ENCODE results near the gene IFT52. TPM values are rescaled to one million over a fixed set of nuclear protein-coding genes. Genes with fewer than 3 reads are reported as not detected.
"Not testable (repeated sequence)": the region's sequence is repeated elsewhere in the genome, so short reads cannot be mapped to it uniquely, and the experiment has no call there.

Gene IFT52
- total RNA-seq, 2 donors from 2014 or later: 5.7 to 8.1 TPM

DNA sequence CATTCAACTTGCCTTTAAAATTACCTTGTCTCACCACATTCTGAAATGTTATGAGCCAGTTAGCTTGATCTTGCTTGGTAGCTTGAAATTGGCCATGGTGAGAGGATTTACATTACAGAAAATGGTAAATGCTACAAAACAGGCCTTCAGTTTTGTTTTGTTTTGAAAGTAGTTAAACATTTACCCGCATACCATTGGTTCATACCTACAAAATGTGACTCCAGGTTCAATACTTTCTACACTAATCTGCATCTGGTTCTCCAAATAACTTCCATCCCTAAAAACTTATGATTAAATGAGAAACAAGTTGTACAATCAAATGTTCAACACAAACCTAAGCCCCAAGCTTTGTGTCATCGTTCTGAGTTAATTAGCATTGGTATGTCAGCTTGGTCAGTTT, 45.7 kb downstream of the IFT52 start:
- Histone ChIP-seq H3K4me3 (no peak overlapping the region), H3K27ac (no peak overlapping the region), H3K36me3 (peaks cover 55% of the 10 kb centered on the region), H3K9me3 (no peaks in the 10 kb centered on the region), H3K4me1 (no peaks in the 10 kb centered on the region), H3K27me3 (no peaks in the 10 kb centered on the region)
- TF ChIP-seq, protein P1, sequence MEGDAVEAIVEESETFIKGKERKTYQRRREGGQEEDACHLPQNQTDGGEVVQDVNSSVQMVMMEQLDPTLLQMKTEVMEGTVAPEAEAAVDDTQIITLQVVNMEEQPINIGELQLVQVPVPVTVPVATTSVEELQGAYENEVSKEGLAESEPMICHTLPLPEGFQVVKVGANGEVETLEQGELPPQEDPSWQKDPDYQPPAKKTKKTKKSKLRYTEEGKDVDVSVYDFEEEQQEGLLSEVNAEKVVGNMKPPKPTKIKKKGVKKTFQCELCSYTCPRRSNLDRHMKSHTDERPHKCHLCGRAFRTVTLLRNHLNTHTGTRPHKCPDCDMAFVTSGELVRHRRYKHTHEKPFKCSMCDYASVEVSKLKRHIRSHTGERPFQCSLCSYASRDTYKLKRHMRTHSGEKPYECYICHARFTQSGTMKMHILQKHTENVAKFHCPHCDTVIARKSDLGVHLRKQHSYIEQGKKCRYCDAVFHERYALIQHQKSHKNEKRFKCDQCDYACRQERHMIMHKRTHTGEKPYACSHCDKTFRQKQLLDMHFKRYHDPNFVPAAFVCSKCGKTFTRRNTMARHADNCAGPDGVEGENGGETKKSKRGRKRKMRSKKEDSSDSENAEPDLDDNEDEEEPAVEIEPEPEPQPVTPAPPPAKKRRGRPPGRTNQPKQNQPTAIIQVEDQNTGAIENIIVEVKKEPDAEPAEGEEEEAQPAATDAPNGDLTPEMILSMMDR (IDR thresholded peaks at IDR 0.05): no peak
- DNase-seq (ENCODE audit: low spot score): no peak

- TF ChIP-seq, protein P1 (IDR thresholded peaks at IDR 0.05): no peak
- no peaks in the 10 kb centered on the region for H3K4me1 ChIP-seq
- no peak overlapping the region for H3K27ac ChIP-seq
- DNase-seq (ENCODE audit: low spot score): no peak
- H3K27me3 ChIP-seq: no peaks in the 10 kb centered on the region
- H3K9me3 ChIP-seq: no peaks in the 10 kb centered on the region
- no peak overlapping the region for H3K4me3 ChIP-seq
- H3K36me3 ChIP-seq: peaks cover 58% of the 10 kb centered on the region
Measured at GRCh38 chr20:43642548-43642947, 51.8 kb downstream of the IFT52 start.

DNA sequence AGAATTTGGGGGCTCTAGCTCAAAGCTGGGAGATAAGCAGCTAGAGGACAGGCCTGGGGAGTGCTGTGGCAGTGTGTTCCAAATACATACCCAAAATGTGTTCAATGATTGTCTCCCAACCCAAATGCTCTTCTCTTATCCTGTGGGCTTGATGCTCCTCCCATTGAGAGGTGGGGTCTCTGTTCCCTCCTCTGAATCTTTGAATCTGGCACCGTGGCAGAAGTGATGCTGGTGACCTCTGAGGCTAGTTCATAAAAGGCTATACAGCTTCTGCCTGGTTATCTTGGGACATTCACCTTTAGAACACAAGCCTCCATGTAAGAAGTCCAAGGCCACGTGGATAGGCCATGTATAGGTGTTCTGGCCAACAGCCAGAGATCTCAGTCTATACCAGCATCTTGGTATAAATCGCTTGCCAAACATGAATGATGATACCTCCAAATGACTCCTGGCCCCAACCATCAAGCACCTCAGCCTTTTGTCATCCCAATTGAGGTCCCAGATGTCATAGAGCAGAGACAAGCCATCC, 60.3 kb downstream of the IFT52 start:
- no peak for DNase-seq (ENCODE audit: low spot score)
- H3K9me3 ChIP-seq: no peaks in the 10 kb centered on the region
- H3K36me3 ChIP-seq: peaks cover 13% of the 10 kb centered on the region
- H3K4me1 ChIP-seq: no peaks in the 10 kb centered on the region
- H3K27me3 ChIP-seq: no peaks in the 10 kb centered on the region
- H3K4me3 ChIP-seq: no peak overlapping the region
- TF ChIP-seq, protein P1 (IDR thresholded peaks at IDR 0.05): no peak
- H3K27ac ChIP-seq: no peak overlapping the region

DNA sequence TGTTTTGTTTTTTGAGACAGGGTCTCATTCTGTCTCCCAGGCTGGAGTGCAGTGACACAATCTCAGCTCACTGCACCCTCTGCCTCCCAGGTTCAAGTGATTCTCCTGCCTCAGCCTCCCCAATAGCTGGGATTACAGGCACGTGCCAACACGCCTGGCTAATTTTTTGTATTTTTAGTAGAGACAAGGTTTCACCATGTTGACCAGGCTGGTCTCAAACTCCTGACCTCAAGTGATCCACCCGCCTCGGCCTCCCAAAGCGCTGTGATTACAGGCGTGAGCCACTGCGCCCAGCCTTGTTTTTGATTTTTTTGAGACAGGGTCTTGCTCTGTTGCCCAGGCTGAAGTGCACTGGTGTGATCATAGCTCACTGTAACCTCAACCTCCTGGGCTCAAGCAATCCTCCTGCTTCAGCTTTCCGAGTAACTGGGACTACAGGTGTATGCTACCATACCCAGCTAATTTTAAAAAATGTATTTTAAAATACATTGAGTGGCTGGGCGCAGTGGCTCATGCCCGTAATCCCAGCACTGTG, 61.0 kb downstream of the IFT52 start:
- H3K9me3 ChIP-seq; H3K36me3 ChIP-seq; DNase-seq (ENCODE audit: low spot score); H3K27me3 ChIP-seq; H3K4me3 ChIP-seq; H3K27ac ChIP-seq; H3K4me1 ChIP-seq: not testable (repeated sequence)

DNA sequence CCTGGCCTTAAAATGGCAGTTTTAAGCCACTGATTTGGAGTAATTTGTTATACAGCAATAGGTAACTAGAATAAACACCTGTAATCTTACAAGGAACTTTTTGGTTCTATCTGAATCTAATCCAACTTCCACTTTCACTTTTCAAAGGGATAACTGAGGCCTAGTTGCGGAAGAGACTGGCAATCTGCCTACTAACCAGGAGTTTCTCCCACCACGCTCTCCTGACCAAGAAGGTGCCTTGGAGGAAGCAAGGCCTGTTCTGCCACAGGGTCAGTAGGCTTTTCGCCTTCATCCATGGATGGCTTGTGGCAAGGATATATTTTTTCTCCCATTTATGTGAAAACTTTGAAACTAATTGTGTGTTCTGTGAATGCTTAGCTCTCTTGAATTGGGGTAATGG, 63.2 kb downstream of the IFT52 start:
- peaks cover 0 to 4% of the 10 kb centered on the region in 2 donors for H3K4me1 ChIP-seq
- TF ChIP-seq, protein P1 (IDR thresholded peaks at IDR 0.05): no peak
- no peaks in the 10 kb centered on the region for H3K9me3 ChIP-seq
- H3K4me3 ChIP-seq: no peak overlapping the region
- DNase-seq (ENCODE audit: low spot score): no peak
- H3K27ac ChIP-seq: no peak overlapping the region
- H3K36me3 ChIP-seq: no peaks in the 10 kb centered on the region
- H3K27me3 ChIP-seq: no peaks in the 10 kb centered on the region

DNA sequence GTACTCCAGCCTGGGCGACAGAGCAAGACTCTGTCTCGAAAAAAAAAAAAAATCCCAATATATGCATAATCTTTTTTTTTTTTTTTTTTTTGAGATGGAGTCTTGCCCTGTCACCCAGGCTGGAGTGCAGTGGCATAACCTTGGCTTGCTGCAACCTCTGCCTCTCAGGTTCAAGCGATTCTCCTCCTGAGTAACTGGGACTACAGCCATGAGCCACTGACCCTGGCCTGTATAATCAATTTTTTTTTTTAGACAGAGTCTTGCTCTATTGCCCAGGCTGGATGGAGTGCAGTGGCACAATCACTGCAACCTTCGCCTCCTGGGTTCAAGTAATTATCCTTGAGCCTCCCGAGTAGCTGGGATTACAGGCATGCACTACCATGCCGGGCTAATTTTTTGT, 64.4 kb downstream of the IFT52 start:
- H3K4me1 ChIP-seq; H3K36me3 ChIP-seq; H3K9me3 ChIP-seq; DNase-seq (ENCODE audit: low spot score); H3K27me3 ChIP-seq; H3K4me3 ChIP-seq; H3K27ac ChIP-seq: not testable (repeated sequence)

DNA sequence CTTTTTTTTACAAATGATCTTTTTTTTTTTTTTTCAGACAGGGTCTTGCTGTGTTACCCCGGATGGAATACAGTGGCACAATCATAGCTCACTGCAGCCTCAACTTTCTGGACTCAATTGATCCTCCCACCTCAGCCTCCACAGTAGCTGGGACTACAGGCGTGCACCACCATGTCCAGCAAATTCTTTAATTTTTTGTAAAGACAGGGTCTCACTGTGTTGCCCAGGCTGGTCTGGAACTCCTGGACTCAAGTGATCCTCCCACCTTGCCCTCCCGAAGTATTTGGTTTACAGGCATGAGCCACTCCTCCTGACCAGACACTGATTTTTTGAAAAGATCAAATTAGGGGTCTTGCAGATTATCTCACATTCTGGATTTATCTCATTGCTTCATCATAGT, 65.2 kb downstream of the IFT52 start:
- TF ChIP-seq, protein P1 (IDR thresholded peaks at IDR 0.05): no peak
- Histone ChIP-seq H3K27ac (no peak overlapping the region), H3K4me1 (peaks cover 0 to 4% of the 10 kb centered on the region in 2 donors), H3K9me3 (no peaks in the 10 kb centered on the region), H3K27me3 (no peaks in the 10 kb centered on the region), H3K36me3 (no peaks in the 10 kb centered on the region), H3K4me3 (no peak overlapping the region)
- DNase-seq (ENCODE audit: low spot score): no peak
